Peyer's patch (tissue), 4 donors: ENCODE measurements around the gene S1PR1.

ENCODE experiments used
- CTCF ChIP-seq, 6 experiments: fragments of 450-650 bp in 4 of 6; fragments of 200-600 bp in 2 of 6; sonication (generic) in 1 of 6; IDR thresholded peaks; one replicate each; pipeline ENCODE4 v1.5.1; 2017 to 2019; ENCODE audit warnings: antibody characterized with exemption in 6 of 6, mild to moderate bottlenecking in 3 of 6, moderate library complexity in 1 of 6
- POLR2A ChIP-seq, 2 donors: fragments of 450-650 bp; IDR thresholded peaks; one replicate each; pipeline ENCODE4 v1.5.1; 2017; ENCODE audit warnings: antibody characterized with exemption in 2 of 2, mild to moderate bottlenecking in 2 of 2, moderate library complexity in 2 of 2

DNA sequence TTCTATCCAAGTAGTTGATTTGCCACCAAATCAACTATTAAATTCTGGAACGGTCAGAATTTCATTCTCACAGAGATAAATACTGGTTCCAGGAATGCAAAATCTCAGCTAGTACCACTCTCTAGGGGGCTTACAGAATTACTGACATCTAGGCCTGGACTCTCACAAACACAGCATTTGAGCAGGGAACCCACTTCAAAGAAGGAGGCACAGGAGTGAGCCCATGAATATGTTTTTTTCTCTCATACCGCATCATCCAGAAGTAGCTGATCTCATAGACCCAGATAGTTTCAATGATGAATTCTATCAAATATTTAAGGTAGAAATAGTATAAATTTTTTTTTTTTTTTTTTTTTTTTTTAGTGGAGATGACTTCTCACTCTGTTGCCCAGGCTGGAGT is 32.1 kb downstream of the S1PR1 start:
- TF ChIP-seq CTCF (IDR thresholded peaks at IDR 0.05) (no peak), POLR2A (IDR thresholded peaks at IDR 0.05) (no peak)
